ENCODE data around the gene EFCC1.
A peak's percentile ranks its signal among the peaks of the same experiment; 100 is the strongest.

The EFCC1 gene

DNA sequence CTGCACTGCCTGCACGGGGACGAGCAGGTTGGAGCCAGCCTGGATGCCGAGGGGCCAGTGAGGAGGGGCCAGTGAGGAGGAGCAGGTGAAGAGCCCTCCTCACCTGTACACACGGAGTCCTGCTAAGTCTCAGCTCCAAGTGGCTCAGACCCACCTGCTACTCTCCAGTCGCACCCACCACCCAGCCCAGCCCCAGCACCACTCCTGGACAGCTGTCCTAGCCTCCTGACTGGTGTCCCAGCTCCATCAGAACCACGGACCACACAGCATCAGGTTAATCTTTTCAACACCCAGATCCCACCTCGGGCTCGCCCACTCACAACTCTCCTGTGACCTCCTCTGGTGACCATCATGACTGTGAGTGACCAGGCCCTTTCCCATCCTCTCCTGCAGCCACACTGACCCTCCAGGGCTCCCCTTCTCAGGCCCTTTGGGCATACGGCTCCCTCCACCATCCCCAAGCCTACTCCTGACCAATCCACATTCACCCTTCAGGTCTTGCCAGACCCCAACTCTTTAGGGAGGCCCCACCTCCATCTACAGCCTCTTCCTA is 13.8 kb downstream of the EFCC1 start:
- no peak for DNase-seq (ENCODE audit: low read depth, low spot score)

DNA sequence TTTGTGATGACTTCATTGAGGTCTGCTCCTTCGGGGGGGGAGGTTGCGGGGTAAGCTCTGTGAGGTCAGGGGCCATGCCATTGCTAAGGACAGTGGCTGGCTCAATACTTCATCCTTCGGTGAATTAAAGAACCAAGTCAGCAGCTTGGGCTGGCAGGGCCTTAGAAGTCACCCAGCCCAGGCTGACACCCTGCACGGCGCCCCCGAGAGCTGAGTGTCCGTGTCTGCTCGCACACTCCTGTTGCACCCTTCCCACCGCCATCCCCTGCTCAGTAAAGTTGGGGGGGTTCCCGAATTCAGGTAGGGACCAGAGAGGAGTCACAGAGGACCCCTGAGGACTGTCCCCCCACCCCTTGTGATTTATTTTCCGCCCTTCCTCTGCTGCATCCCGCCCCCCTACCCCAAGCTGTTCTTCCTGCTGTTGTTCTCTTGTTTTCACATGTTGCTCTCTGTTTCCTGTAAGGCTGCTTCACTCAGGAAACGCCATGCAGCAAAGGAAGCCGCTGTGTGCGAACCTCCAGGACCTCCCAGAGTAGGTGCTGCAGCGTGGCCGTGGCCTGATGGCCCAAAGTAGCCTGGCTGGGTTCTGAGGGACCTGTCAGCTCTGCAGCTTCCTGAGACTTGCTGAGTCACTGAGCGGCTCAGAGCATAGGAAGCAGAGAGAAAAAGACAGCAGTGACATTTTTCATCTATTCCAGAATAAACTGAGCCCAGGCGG is 14.4 kb downstream of the EFCC1 start:
- no peak for DNase-seq (ENCODE audit: low read depth, low spot score)

DNA sequence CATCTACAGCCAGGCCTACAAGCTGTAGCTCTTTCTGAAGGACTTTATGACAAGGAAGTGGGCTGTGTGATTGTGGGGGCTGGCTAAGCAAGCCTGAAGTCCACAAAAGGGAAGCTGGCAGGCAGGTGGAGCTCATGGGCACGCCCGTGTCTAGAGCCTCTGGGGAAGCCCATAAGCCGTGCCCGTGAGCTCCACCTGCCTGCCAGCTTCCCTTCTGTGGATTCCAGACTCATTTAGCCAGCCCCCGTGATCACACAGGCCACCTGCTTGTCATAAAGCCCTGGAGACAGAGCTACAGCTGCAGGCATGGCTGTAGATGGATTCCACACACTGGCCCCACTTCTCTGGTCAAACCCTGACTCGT is 15.2 kb downstream of the EFCC1 start:
- no peak for DNase-seq (ENCODE audit: low read depth, low spot score)

DNA sequence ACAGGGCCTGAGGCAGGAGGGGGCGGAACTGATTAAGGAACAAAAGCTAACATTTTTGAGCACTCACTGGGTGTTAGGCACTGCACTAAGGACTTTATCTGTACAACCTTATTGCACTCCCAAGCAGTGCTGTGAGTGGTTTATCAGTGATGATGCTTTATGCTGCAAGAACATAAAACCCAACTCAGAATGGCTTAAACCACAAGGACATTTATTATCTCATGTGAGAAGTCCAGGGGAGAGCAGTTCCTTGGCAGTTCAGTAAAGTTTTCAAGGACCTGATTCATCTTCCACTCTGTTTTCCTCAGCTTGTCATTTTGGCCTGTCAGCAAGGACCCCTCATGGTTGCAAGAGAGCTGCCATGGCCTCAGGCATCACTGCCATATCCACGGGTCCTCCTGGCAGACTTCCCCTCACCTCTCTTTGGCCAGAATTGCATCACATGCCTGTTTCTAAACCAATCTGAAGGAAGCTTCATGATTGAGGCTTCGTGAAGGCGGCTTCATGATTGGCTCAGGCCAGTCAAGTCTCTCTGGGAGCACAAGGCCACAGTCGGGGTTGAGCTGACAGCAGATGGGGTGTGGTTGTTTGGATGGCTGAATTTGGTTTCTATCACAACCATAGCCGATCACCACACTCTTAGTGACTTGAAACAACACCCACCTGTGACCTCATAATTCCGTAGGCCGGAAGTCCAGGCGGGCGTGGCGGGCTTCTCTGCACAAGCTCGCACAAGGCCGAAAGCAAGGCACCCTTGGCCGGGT is 15.8 kb downstream of the EFCC1 start:
- DNase-seq (ENCODE audit: low read depth, low spot score): no peak

DNA sequence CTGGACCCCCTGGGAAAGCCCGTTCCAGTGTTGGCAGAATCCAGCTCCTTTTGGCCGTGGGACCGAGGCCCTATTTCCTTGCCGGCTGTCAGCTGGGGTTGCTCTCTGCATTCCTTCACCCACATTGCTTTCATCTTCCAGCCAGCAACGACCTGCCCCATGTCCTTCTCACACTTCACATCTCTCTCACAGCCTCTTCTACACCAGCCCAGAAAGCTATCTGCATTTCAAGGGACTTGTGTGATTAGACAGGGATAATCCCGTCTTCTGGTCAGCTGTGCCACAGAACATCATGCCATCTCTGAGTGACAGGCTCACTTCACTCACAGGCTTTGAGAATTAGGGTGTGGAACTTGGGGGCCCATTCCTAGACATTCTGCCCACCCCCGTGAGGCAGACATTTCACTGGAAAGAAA is 16.4 kb downstream of the EFCC1 start:
- no peak for DNase-seq (ENCODE audit: low read depth, low spot score)

DNA sequence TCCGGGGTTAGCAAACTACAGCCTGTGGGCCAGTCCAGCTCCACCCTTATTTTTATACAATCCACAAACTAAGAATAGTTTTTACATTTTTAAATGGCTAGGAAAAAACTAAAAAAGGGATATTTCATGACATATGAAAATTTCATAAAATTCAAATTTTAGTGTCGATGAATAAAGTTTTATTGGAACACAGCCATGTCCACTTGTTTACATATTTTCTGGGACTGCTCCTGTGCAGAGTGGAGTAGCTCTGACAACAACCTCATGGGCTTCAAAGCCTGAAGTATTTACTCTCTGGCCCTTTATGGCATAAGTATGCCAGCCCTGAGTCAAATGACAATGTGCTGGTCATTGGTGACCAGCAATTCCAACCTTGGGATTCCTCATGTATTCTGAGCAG is 17.2 kb downstream of the EFCC1 start:
- DNase-seq (ENCODE audit: low read depth, low spot score): no peak

DNA sequence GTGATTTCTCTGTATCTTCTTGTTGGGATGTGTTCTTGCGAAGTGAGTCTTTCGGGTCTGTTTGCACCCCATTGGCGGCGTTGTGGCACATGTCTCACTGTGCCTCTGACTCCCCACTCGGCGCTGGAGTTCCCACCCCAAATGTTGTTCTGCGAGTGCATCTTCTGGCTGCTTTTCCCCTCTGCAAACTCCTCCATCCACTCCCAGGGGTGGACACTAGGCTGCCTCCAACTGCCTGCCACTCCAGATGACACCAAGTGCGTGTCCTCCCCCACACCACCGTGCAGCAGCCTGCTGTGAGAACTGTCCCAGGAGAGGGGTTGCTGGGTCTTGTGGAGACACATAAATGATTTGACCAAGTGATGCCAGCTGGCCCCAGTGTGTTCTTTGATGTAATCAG is 17.6 kb downstream of the EFCC1 start:
- no peak for DNase-seq (ENCODE audit: low read depth, low spot score)

DNA sequence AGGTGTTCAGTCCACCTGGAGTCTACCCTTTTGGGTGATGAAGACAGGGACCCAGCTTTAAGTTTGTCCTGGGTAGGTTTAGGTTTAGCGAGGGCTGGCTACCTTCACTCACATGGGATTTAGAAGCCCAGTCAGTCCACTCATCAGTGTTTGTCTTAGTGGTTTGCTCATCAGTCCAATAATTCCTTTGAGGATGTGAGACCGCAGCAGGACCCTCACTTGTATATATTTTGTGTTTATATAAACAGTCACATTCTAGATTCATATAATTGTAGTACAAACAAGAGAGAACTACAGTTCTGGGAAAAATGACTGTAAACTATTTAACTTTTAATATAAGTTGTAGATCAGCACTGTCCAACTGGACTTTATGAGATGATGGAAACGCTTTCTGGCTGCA is 18.2 kb downstream of the EFCC1 start:
- no peak for DNase-seq (ENCODE audit: low read depth, low spot score)

DNA sequence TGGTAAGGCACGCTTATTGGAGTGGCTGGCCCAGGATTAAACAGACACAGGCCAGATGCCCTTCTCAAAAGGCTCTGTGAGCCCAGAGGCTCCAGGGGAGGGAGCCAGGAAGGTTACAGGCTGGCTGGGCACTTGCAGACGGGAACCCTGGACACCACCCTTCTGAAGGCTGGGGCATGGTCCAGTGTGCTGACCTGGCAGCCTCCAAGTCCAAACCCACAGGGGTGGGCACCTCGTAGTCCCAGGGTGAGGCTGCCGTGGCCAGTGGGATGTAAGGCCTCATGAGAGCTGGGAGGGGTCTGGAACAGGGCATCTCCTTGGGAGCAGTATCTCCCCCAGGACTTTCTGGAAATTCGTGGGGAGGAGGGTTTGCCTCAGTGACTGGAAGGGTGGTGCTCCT is 19.6 kb downstream of the EFCC1 start:
- no peak for DNase-seq (ENCODE audit: low read depth, low spot score)

DNA sequence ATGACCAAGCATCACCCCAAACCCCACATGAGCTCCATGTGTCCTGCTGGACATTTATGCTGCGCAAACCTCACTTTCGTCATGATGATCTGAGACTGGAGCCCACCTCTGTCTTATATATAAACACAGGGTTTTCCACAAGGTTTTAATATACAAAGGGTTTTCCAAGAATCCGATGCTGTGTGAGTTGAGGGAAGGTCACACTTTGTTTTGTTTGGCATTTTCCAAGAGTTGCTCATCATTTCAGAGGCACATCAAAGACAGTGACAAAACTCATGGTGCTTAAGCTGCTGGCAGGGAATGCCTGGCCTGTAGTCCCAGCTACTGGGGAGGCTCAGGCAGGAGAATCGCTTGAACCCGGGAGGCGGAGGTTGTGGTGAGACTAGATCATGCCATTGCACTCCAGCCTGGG is 20.0 kb downstream of the EFCC1 start:
- DNase-seq (ENCODE audit: low read depth, low spot score): peak; percentile 36

DNA sequence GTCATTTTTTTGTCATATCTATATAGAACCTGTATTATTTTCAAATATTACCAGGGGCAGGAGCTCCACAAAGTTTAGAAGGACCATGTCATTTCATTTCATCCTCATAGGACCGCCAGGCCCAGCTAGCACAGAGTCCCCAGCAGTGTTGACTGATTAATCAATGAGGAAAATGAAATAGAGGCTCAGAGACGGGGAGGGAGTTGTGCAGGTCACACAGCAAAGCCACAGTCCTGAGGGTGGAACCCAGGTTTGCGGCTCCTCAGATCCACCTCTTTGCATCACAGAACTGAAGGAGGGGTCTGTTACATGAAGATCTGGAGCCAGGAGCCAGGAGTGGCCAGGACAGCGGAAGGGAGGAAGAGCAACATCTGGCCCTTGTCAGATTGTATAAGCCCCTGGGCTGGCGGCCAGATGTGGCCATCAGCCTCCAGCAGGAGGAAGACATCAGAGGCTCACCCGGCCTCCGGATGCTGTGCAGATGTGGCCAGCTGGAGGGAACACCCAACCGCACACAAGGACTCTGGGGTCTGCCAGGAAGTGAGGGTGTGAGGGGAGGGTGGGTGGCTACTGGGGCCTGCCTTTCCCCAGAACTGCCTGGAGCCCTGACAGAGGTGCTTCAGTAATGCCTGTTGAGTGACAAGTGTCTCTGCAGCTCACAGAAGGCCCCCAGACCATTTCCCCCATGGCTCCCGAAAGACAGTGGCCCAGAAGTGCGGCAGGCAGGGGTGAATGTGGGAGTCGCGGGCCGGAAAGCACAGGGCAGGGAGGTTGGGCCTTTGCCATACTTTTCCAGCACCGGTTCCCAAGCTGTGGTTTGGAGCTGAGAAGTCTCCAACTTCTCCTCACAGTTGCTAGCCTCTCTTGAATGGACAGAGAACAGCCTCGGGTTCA is 21.3 kb downstream of the EFCC1 start:
- DNase-seq (ENCODE audit: low read depth, low spot score): no peak

DNA sequence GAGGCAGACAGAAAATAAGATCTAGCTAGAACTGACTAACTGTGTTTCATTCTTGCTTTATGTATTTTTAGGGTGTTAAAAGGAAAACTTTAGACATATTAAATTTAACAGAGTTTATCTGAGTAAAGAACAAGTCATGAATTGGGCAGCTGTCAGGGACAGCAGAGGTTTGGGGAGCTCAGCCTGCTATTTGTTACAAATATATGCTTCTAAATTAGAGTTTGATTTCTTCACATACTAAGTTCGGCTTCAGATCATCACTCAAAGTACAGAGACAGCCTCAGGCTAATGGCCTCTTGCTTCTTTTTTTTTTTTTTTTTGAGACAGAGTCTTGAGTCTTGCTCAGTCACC is 21.9 kb downstream of the EFCC1 start:
- DNase-seq (ENCODE audit: low read depth, low spot score): no peak

DNA sequence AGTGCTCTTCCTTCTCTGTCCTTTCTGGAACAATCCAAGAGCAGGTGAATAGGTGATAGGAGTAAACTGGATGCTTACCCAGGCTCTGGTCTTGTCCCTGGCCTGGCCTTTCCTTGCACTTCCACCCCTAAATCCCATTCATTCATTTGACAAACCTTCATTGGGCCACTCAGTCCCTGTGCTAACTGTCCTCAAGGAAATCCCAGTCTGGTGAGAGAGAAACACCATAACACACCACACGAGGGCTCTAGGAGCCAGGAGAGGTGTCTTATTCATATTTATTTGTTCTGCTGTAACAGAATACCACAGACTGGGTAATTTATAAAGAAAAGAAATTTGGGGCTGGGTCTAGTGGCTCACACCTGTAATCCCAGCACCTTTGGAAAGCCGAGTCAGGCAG is 22.8 kb downstream of the EFCC1 start:
- DNase-seq (ENCODE audit: low read depth, low spot score): no peak

DNA sequence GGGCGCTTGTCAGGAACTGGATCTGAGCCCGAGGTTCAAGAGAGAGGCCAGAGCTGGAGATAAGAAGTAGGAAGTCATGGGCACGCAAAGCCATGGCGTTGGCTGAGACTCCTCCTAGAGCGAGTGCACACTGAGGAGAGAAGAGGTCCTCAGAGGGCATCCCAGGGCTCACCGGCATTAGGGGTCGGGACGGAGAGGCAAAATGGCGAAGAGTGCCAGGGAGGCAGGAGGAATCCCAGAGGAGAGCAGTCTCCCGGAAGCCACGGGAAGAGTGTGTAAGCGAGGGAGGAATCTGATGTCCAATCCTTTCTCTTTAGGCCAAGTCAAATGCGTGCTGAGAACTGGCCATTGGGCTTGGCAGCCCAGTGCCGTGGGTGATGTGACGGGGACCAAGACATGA is 24.0 kb downstream of the EFCC1 start:
- DNase-seq (ENCODE audit: low read depth, low spot score): no peak

DNA sequence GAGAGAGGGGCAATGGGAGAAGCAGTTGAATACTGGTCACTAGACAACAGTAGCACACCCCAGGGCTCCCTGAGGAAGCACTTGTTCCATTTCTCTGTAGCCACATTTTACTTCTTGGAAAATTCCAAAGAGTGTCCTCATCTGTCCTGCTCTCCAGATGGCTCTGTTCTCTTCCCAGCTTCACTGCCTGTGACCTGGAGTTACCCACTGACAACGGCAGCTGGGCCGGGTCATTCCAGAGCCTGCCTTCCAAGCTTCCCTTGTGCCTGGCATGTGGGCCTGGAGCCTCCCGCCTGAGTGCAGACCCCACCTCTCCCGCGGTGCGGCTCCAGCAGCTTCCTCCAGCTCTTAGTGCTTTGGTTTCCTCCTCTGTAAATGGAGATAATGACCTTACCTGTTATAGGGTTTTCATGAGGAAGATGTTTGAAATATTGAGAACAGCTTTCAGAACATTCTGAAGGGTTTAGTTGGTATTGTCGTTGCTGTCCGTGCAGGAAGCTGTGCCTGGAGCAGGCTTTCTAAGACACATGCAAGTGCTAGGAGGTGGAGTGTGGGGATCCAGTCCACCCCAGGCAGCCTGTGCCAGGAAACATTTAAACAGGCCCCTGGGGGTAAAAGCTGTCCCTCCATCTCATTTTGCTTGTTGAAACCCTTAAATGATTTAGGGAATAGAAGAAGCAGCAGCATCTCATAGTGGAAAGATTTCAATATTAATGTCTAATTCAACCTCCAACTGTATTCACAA is 24.8 kb downstream of the EFCC1 start:
- DNase-seq (ENCODE audit: low read depth, low spot score): no peak

DNA sequence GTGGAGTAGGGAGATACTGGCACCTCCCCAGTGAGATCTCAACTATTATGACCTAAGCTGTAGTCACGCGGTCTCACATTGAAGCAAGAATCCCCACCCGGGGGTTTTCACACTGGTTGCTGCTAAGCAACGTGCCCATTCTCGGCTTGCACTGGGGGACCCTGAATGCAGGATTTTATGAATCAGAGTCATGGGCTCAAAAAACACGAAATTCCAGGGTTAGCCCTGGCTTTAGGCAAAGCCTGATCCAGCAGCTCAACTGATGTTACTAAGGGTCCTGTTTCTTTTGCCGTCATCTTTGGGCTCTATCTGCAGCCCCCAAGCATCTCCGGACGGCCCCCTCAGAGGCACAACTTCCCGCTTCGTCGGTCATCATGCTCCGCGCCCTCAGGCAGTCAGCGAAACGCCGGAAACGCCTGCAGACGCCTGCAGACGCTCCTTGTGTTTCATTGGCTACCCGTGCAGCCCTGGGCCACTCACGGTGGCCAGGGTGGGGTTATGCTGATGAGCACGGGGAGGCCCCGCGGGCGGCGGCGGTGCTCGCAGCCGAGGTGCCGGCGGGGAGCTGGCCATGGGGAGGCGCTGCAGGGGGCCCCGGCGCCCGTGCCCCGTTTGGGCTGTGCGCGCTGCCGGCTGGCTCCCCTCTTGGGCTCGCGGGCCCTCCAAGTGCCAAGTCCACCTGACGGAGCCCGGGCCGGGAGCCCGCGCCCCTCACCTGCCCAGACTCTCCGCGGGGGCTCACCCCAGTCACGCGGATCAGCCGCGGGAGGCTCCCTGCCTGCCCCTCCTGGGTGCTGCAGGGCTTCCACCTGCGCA is 25.8 kb downstream of the EFCC1 start:
- no peak for DNase-seq (ENCODE audit: low read depth, low spot score)

DNA sequence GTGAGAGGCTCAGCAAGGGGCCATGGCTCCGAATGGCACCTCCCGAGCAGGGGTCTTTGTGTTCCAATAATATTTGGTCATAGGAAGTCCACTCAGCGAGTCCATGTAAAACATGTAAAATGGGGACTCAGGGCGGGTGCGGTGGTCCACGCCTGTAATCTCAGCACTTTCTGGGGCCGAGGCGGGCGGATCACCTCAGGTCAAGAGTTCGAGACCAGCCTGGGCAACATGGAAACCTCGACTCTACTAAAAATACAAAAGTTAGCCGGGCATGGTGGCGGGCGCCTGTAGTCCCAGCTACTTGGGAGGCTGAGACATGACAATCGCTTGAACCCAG is 26.4 kb downstream of the EFCC1 start:
- no peak for DNase-seq (ENCODE audit: low read depth, low spot score)

DNA sequence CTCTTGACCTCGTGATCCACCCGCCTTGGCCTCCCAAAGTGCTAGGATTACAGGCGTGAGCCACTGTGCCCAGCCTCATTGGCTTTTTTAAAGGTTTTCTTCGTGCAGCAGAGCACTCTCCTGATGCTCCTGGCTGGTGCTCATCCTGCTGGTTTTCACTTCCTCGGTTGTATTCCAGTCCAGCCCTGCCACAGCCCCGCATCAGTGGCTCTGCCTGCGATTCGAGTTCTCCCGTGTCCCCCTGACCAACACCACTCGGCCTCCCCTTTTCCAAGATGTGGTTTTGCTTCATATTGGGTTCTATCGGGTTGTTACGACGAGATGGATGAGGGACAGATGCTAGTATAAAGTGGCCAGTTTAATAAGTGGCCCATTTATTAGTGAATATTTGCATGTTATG is 27.8 kb downstream of the EFCC1 start:
- no peak for DNase-seq (ENCODE audit: low read depth, low spot score)

DNA sequence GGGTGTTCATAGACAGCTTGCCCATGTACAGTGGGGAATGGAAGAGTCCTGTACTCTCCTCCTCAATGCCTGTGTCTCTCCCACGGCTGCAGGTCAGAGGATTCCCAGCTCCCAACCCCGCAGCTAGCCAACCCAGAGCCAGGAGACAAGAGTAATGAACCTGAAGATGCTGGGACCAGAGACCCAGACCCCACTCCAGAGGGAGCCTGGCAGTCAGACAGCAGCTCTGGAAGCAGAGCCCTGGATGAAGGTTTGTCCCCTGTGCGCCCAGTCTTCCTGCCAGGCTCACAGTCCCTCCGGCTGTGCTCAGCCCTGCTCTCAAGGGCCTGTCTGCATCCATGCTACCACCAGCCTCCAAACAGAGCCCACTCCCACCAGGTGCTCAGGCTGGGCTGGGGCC is 29.5 kb downstream of the EFCC1 start:
- DNase-seq (ENCODE audit: low read depth, low spot score): no peak

DNA sequence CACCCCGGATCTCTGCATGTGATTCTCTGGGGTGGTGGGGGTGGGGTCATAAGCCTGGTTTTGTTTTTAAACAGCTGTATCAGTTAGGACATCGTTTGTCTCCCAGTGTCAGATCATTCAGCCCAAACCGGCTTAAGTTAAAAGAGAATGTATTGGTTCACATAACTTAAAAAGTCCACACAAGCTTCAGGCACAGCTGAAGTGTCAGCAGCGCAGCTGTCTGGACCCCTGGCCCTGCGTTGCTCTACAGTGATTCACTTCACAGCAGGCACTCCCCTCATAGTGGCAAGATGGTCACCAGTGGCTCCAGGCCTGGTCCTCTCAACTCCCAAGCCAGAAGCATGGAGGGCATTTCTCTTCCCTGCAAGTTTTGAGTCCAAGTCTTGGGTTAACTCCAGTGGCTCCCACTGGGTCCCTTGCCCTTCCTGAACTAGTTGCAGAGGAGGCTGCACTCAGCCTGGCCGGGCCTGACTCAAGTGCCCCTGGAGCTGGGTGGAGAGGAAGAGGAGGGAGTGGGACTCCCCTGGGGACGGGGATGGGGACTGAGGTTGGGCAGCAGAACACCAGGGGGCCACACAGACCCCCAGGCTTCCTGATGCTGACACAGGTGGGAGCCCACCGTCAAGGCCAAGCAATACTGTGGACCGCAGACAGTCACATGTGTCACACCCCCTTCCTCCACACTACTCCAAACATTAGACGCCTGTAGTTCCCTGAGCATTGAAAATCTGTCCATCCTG is 30.5 kb downstream of the EFCC1 start:
- DNase-seq (ENCODE audit: low read depth, low spot score): no peak
